ENCODE results near the gene DYNC1I1. TPM values are rescaled to one million over a fixed set of nuclear protein-coding genes. Genes with fewer than 3 reads are reported as not detected.

Gene DYNC1I1
- total and polyA plus RNA-seq, 2 of the 13 experiments (the other 11 are each of a cell fraction or from before 2014, with no cell fraction given), result not detected

GRCh38 chr7:96052289-96052688 lies 279.9 kb downstream of the DYNC1I1 start:
- FAIRE-seq (no peak), DNase-seq (ENCODE audit: low spot score) (no peak), ATAC-seq (no peak)
- BruUV-seq (replicated peaks), result no TSS peak
- Histone ChIP-seq H3K9ac (ENCODE audit: insufficient read depth, low read depth, low read length) (no peak overlapping the region), H3K4me3 (replicated peaks in 1 of 3; ENCODE audit: insufficient read depth in 1 of 3, low read depth in 2 of 3, low read length in 3 of 3) (no peak overlapping the region), H2AFZ (ENCODE audit: low read length) (no peak overlapping the region), H4K20me1 (ENCODE audit: insufficient read depth, low read length) (no peaks in the 10 kb centered on the region), H3K4me1 (ENCODE audit: insufficient read depth, low read length) (no peaks in the 10 kb centered on the region), H3K79me2 (ENCODE audit: insufficient read depth, low read length) (no peaks in the 10 kb centered on the region), H3K36me3 (replicated peaks in 1 of 2; ENCODE audit: control insufficient read depth in 1 of 2, insufficient read depth in 2 of 2, low read length in 2 of 2) (no peaks in the 10 kb centered on the region), H3K27me3 (ENCODE audit: control insufficient read depth in 1 of 2, insufficient read depth in 2 of 2, low read length in 2 of 2) (no peaks in the 10 kb centered on the region; a peak in 1 of 5 replicates), H3K4me2 (ENCODE audit: low read depth, low read length) (no peak overlapping the region), H3K9me3 (ENCODE audit: low read length) (no peaks in the 10 kb centered on the region), H3K27ac (ENCODE audit: extremely low read length, insufficient read depth, low read length) (no peak overlapping the region)
- in situ Hi-C loops (cut with HindIII; ENCODE audit: extremely low pct_ligation_motif_present, low pct_unique_long_range_greater_than_20kb), result no loop called here
- intact Hi-C loops (cut with micrococcal nuclease; ENCODE audit: unreplicated experiment), result no loop called here
- POLR2A ChIA-PET, result no interaction called here
- TF ChIP-seq HDAC6 (IDR thresholded peaks at IDR 0.05; ENCODE audit: low read depth, low read length), result no peak
- no peak for TF ChIP-seq HES4 (CRISPR knock-in tag; IDR thresholded peaks at IDR 0.05; ENCODE audit: borderline replicate concordance)
- TF ChIP-seq ZNF275 (CRISPR knock-in tag; IDR thresholded peaks at IDR 0.05; ENCODE audit: borderline replicate concordance), result no peak
- TF ChIP-seq ZBTB20 (CRISPR knock-in tag; IDR thresholded peaks at IDR 0.05; ENCODE audit: borderline replicate concordance, low read depth), result no peak
- no peak for TF ChIP-seq PATZ1 (CRISPR knock-in tag; IDR thresholded peaks at IDR 0.05)
- TF ChIP-seq KDM3A (CRISPR knock-in tag; IDR thresholded peaks at IDR 0.05; ENCODE audit: low read depth), result no peak
- TF ChIP-seq NR1H2 (CRISPR knock-in tag; IDR thresholded peaks at IDR 0.05; ENCODE audit: borderline replicate concordance, low read depth), result no peak
- TF ChIP-seq ZNF841 (CRISPR knock-in tag; IDR thresholded peaks at IDR 0.05; ENCODE audit: borderline replicate concordance), result no peak
- TF ChIP-seq ATAD3A (CRISPR knock-in tag; IDR thresholded peaks at IDR 0.05), result no peak
- no peak for TF ChIP-seq THRA (CRISPR knock-in tag; IDR thresholded peaks at IDR 0.05; ENCODE audit: borderline replicate concordance)
- TF ChIP-seq HOXA5 (CRISPR knock-in tag; IDR thresholded peaks at IDR 0.05), result no peak
- no peak for TF ChIP-seq ZNF230 (CRISPR knock-in tag; IDR thresholded peaks at IDR 0.05)
- TF ChIP-seq MYPOP (CRISPR knock-in tag; IDR thresholded peaks at IDR 0.05), result no peak
- TF ChIP-seq HDAC2 (CRISPR knock-in tag; IDR thresholded peaks at IDR 0.05), result no peak
- TF ChIP-seq STAG1 (CRISPR knock-in tag; IDR thresholded peaks at IDR 0.05), result no peak
- no peak for TF ChIP-seq UBTF (CRISPR knock-in tag; IDR thresholded peaks at IDR 0.05)
- TF ChIP-seq RXRA (CRISPR knock-in tag; IDR thresholded peaks at IDR 0.05), result no peak
- CTCF ChIA-PET (ENCODE audit: low intra/inter-chr PET ratio, low total read pairs), result no interaction called here

Measured in HepG2 (cell line).